CD4-positive, alpha-beta T cell treated with Interleukin-17A for 4 hours (primary cell): Measurements from ENCODE around the gene GALNT13.
"Not testable (repeated sequence)": the region's sequence is repeated elsewhere in the genome, so short reads cannot be mapped to it uniquely, and the experiment has no call there.

Experiments used
- DNase-seq: peaks from one replicate; pipeline ENCODE4 v3.0.0-alpha.2; 2020; ENCODE audit warnings: mixed read lengths

The GALNT13 gene

DNA sequence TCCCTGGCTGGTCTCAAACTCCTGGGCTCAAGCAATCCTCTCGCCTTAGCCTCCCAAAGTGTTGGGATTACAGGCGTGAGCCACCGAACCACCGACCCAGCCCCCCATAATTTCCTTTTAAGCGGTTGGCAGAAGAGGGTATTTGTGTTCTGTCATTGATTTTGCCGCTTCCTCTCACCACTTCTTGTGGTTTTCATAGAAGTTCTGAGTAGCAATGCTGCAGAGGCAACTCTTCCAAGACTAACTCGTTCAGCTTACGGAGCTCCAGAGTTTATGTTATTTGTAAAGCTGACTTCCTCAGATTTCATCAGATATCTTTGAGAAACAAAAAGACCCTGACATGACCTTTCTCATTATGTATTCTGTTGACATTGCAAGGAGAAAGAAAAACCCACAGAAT, 565.4 kb downstream of the GALNT13 start:
- no peak for DNase-seq

DNA sequence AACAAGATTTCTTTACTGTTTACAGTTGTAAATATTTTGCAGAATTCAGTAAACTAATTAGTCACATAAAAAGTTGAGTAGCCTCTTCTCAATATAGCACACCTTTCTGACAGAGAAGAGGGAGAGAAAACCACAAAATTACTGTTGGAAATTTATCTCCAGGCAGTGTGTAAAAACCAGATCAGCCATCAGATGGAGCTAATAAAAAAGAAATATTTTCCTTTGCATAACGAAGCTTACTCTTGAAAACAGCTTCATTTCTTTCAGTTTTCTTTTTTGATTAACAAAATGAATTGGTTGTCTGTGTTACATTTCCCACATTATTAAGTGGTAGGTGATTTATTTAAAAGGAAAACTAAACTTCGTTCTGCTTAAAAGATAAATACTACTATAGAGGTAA, 567.4 kb downstream of the GALNT13 start:
- no peak for DNase-seq

DNA sequence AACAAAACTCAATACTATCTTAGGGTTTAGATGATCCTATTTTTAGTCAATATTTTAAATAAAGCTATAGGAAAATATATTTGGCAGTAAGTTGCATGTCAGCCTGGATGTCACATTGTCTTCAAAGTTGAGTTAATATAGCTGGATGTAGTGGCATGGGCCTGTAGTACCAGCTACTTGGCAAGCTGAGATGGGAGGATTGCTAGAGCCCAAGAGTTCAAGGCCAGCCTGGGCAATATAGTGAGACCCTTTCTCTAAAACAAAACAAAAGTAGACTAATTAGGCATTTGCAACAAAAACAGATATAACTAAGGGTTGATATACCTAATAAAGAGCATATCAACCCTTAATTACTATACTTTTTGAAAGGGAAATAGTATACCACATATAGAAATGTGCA, 572.2 kb downstream of the GALNT13 start:
- no peak for DNase-seq

DNA sequence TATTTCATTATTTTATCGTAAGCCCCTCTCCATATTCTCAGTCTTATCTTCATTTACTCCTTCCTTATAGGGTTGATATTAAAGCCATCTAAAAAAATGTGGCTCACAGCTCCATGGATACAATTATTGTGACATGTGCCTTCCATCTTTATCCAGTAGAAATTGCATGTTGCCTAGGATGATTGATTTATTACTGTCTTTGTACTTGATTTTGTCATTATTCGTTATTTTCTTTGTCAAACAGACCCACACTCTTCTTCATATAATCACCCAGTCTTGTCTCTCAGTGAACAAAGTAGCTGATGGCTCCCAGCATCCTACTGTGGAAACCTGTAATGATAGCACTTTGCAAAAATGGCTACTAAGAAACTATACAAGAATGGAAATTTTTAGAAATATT, 574.6 kb downstream of the GALNT13 start:
- no peak for DNase-seq

DNA sequence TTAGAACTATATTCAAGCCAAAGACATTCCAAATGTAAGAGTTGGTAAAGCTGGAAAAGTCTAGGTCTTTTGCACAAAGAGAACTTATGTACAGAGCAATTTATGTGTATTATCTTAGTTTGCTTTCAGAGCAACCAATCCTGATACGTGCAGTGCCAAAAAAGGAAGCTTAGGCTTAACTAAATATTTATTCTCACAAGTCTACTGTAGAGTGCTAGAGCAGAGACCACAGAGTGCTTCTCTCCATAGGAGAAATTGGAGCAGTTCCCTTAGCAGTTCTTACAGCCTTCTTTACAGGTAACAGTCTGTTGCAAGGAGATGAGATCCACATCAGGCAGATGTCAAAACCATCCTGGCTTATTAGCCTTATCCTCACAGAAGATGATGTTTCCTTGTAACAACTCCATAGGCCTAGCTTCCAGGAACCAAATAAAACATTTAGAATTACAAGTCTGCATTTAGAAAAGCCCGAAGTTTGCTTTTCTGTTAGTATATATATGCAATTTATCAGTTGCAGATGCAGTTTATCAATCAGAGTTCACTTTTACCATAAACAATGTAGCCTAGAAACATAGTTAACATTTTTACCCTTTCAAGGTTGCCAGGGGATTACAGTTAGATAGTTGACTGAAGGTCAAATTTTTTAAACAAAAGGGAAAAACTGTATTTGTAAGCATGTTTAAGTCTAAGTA, 576.2 kb downstream of the GALNT13 start:
- DNase-seq: no peak

DNA sequence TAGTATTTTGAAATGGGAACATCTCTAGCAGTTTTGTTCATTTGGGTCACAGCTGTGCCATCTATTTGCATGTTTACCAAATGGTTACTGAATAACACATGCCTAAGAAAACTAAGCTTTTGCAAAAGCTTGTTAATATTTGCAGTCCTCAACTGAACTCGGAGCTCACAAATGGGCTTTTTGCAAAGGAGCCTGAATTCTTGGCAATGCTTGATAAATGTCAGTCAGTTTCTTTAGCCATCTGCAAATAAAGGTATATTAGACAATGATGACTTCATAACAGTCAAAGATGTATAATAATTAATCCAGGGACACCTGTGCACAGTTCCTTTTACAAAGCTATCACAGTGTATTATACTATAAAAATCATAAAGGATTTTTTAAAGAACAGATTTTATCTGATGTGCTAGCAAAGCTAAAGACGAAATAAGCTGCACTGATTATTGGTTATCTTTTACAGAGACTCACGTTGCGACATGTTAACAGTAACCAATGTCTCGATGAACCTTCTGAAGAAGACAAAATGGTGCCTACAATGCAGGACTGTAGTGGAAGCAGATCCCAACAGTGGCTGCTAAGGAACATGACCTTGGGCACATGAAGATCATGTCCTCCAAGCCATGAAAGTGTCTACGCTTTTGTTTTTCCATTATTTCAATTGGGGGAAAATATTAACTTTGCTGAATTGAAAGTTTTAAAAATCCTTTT, 578.4 kb downstream of the GALNT13 start:
- no peak for DNase-seq

DNA sequence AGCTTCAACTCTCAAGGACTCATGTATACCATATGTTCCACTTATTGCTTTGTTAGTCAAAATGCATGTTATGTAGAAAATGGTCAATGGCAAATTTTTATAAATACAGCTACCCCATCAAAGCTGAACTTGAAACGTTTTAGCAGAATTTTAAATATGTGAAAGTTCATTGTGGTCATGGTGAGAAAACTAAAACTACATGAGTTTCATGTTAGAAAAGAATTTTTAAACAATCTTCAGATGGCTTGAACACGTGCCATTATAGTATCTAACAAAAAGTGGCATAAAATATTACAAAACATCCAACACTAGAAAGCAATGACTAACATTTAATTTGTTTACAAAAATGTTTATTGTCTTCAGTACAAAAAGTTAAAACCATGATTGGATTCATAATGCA, 580.7 kb downstream of the GALNT13 start:
- no peak for DNase-seq

DNA sequence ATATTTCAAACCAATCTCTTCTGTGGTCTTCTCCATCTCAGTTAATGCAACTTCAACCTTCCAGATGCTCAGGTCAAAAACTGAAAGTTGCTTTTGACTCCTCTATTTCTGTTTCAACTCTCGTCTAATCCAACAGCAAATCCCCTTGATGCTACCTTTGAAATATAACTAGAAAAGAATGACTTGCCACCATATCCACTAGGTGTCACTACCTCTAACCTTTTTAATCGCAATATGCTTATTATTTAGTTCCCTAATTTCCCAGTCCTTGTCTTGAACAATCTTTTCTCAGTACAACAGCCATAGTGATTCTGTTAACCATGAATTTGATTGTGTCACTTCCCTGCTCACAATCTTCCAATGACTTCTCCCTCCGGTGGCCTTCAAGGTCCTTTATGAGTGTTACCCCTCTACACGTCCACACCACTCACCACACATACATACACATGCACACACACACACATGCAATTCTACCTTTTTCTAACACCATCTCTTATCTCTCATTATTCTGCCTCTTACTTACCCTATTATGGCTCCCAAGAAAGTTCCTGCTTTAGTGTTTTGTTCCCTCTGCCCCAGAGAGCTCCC, 581.3 kb downstream of the GALNT13 start:
- no peak for DNase-seq

DNA sequence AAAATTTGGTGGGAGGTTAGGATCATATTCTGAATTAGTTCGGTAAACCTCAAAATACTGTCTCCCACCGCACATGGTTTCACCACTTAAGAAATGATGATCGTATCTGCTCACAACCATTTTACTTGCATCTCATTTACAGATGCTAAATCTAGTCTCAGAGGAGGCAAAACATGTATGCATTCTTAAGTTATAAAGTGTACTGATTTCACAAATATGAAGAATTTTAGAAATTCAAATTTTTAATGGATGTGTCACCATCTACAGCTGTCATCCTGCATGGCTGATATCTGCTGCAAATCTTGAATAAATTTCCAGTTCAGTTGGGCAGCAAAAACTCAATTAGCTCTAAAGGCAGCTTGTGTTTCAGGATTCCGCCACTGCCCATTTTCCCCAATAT, 583.4 kb downstream of the GALNT13 start:
- DNase-seq: no peak

DNA sequence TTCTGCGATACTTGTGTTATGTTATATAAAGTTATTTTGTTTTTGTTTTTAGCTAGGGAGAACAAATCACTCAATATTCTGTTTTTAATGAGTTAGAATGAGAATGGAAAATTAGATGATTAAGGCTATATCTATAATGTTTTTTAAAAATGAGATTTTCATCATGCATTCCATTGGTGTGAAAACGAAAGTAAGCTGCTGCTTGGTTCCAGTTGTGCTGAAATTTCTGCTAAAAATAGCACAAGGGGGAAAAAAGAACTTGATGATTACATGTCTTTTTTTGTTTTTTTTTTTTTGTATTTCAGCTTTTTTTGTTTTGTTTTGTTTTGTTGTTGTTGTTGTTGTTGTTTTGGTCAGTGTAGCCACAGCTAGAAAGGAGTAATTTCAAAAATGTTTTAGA, 584.1 kb downstream of the GALNT13 start:
- DNase-seq: no peak

DNA sequence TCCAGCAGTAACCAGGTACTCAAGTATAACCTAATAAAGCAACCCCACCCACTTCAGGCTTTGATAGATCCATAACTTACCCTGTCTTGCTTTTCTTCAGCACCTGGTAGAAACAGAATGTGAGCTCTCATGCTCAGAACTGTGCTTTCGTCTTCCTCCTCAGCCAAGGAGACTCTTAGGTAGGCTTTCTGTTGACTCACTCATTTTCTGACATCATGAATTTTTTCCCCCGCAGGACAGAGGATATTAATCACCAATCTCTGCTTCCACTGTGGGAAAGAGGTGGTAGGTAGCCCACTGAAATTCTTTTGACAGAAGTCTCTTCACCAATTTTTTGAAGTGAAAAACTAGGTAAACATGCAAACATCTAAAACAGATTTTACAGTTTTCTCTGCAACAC, 585.6 kb downstream of the GALNT13 start:
- DNase-seq: no peak

DNA sequence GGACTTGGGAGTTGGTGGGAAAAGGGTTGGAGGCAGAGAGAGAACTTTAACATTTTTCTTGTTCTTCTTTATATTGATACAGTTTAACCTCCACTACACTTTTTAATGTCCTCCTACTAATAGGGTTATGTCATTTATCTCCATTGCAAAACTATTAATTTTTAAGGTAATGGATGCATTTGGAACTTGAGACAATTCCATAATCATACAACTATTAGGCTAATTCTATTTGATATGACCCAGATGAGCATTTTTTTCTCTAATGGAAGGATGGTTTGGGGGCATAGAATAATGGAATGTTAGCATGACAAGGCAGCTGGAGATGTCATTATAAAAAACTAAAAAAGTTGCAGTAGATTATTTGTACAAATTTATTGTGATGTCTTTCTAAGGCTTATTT, 587.6 kb downstream of the GALNT13 start:
- no peak for DNase-seq

DNA sequence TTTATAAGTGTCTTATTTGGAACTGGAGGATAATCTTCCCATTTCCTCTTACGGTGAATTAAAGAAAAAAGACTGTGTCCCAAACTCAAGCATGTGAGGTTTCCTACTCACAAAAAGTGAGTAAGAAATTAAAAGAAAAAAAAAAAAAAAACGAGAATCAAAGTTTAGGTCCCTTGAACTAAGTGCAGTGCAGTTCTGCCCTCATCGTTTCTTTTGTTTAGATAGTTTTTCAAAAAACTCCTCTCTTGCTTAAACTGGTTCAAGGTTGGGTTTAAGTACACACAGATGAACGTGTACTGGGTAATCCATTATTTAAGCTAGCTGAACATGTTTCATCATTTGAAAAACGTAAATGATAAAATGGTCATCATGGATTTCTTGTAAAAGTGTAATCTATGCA, 590.9 kb downstream of the GALNT13 start:
- DNase-seq: no peak

DNA sequence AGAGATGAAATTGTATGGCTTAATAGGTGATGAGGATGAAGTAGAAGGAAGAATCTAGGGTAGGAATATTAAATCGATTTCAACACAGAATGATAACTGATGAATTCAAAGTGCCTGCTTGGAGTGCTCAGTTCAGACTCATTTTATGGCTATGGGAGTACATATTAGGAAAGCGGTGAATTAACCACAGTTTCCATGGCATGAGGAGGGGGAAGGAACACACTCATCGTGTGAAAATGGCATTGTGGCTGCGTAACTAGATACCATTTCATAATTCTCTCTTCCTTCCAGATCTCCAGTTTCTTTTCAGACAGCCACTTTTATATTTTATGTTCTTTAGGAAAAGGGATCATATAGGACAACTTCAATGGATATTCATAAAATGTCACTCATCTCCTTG, 594.5 kb downstream of the GALNT13 start:
- no peak for DNase-seq

DNA sequence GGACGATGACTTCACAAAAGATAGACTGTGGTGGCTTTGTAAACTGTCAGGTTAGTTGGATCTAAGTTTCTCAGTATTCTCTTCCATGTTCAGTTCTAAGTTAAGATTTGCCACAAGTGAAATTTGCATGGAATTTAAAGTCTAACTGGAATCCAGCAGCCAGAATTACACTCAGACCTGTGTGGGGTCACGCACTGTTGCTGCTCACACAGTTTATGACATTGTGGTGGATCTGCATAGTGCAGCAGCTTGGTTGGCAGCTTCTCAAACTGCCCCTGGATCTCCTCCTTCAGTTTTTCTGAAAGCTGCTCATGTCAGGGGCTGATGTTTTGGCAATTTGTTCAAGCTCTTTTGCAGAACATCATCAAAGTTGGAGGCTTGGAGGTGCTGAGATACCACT, 598.7 kb downstream of the GALNT13 start:
- no peak for DNase-seq

DNA sequence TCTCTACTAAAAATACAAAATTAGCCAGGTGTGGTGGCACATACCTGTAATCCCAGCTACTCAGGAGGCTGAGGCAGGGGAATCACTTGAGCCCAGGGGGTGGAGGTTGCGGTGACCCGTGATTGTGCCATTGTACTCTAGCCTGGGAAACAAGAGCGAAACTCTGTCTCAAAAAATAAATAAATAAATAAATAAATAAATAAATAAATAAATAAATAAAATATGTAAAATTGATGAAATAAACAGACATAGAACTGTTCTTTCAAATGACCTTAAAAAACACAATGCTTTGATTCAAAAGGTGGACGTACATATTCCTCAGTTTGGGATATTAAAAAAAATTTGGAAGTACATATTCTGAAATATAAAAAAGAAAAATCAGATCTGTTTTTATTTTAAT, 599.8 kb downstream of the GALNT13 start:
- DNase-seq: not testable (repeated sequence)

DNA sequence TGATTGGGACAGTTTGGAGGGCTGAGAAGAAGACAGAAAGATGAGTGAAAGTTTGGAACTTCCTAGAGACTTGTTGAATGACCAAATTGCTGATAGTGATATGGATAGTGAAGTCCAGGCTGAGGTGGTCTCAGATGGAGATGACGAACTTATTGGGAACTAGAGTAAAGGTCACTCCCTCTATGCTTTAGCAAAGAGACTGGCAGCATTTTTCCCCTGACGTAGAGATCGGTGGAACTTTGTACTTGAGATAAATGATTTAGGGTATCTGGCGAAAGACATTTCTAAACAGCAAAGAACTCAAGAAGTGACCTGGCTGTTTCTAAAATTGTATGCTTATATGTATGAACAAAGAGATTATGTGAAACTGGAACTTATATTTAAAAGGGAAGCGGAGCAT, 605.6 kb downstream of the GALNT13 start:
- no peak for DNase-seq

DNA sequence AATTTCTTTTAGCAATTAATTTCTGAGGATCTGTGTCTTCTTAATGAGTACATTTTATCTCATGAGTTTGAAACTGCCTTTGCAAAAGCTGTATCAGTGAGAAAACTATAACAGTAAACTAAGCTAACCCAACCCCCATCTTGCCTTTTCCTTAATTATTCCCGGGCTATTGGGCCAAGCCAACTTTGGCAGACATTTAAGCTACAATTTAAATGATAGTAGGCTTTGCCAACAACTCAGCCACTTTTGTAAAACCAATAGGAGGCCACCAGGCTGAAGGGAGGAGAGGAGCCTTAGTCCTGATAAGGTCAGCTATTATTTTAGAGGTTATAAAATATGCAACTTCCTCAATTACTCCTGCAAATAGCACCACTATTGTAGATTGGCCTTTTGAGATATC, 608.8 kb downstream of the GALNT13 start:
- DNase-seq: no peak

DNA sequence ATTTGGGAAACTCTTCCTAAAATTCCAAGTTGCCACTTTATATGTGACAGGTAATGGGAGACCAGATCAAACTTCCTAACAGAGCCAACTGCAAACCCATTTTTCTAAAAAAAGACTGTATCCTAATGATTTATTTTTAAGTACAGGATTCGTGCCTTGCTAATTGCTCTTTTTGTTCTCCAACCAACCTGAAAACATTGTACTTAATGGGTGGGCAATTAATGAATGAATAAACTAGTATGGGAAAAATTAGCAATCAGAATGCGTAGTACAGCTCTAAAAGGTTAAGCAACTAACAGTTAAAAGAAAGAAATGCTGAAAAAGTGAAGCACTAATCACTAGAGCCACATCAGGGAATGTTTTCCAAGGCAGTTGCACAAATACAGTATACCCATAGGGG, 609.6 kb downstream of the GALNT13 start:
- DNase-seq: no peak

DNA sequence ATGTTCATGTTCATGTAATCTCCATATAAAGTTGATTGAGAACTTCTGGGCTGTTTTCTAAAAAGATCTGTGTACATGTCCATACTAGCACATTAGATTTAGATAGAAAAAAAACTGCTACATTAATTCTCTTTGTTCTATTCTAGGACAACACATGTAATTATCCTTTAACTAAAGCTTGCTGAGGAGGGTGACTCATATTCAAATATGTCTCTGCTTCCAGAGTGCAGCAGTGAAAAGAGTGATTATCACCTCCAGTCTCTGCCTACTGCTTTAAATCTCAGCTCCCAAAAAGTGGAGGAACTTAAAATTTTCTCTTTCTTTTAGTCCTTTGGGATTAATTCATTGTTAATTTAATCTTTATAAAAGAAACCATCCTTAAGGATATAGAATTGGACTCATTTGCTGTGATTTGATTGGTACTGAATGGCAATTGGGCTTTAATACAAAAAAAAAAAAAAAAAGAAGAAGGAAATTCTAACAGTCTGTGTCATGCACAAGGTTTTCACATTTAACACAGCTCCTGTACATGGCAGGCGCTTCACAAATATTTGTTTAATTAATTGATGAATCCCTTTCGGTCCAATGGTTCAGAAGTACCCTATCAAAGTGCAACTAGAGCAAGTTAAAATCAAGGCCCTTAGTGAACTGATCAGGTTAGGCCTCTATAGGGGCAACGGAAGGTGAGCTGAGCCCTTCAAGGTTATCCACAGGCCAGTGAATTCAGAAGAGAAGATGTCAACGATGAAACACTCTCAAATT, 612.8 kb downstream of the GALNT13 start:
- no peak for DNase-seq

DNA sequence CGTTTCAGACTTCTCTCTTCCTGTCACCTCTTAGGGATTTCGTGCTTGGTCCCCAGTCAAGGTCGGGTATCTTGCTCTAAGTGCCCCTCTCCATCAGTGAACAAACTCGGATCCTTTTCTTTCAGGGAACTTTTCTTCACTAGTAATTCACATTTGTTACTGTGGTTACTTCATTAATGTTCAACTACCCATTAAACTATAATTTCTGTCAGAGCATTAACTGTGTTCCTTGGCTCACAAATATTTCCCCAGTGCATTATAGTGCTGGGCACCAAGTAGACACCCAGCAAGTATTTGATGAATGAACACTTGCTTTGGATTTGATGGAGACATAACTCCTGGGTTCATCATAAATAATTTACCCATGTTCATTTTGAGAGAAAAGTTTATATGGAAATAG, 617.1 kb downstream of the GALNT13 start:
- no peak for DNase-seq

DNA sequence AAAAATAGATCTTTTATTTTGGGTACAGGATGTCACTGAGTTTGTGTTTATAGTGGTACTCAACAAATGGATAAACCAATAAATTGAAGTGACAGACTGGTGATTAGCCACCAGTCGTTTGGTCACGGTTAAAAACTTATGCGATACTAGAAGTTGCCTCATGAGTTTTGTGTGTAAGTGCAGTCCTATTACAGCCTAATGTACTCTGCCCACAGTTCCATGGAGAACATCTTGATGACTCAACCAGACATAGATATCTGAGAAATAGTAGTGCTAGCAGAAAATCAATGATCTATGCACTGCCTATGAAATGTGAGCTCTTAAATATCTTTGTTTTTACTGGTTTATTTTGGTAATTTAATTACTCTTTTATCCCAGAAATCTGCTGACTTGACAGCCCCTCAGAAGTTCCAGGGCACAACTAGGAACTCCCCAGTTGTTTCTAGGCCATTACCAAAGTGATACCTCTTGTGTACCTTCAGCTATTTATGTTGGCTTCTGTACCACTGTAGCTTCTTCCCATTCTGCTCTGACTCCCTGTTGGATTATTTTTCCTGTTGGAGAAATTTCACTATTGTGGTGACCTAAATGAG, 617.6 kb downstream of the GALNT13 start:
- no peak for DNase-seq

DNA sequence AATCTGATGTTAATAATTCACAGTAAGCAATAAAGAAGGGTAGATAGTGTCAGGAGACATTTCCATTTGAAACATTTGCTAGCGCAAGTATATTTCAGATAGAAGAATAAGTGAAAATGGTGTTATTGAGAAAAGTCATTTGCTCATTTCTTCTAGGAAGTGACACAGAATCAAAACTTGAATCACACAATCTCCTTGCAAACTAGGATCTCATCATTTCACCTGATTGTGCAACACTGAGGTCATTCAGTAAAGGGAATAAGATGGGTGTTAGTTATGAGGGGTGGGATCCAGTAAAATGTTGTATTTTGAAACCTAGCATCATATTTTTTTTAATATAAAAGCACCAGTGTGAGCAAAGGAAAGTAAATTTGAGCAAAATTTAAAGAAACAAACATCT, 618.8 kb downstream of the GALNT13 start:
- no peak for DNase-seq
